Uterus (tissue), 2 donors: ENCODE results near the gene DUOX1.

Source experiments
- POLR2A ChIP-seq, 2 donors: fragments of 450-650 bp; IDR thresholded peaks; one replicate each; pipeline ENCODE4 v1.6.1; 2016; ENCODE audit warnings: antibody characterized with exemption in 2 of 2, mild to moderate bottlenecking in 1 of 2, moderate library complexity in 1 of 2
- TF ChIP-seq, protein P1 (sequence below), 4 experiments: fragments of 200-600 bp in 2 of 4; fragments of 450-650 bp in 2 of 4; sonication (generic) in 2 of 4; IDR thresholded peaks; one replicate each; pipeline ENCODE4 v1.5.1; 2016 to 2019; ENCODE audit warnings: antibody characterized with exemption in 4 of 4, mild to moderate bottlenecking in 2 of 4, moderate library complexity in 1 of 4

GRCh38 chr15:45117308-45118130 lies 12.3 kb upstream of the DUOX1 start:
- TF ChIP-seq, protein P1, sequence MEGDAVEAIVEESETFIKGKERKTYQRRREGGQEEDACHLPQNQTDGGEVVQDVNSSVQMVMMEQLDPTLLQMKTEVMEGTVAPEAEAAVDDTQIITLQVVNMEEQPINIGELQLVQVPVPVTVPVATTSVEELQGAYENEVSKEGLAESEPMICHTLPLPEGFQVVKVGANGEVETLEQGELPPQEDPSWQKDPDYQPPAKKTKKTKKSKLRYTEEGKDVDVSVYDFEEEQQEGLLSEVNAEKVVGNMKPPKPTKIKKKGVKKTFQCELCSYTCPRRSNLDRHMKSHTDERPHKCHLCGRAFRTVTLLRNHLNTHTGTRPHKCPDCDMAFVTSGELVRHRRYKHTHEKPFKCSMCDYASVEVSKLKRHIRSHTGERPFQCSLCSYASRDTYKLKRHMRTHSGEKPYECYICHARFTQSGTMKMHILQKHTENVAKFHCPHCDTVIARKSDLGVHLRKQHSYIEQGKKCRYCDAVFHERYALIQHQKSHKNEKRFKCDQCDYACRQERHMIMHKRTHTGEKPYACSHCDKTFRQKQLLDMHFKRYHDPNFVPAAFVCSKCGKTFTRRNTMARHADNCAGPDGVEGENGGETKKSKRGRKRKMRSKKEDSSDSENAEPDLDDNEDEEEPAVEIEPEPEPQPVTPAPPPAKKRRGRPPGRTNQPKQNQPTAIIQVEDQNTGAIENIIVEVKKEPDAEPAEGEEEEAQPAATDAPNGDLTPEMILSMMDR (IDR thresholded peaks at IDR 0.05): no peak
- TF ChIP-seq POLR2A (IDR thresholded peaks at IDR 0.05): no peak
